NCI-H460 (cell line): ENCODE data around the gene MCC. TPM values are rescaled to one million over a fixed set of nuclear protein-coding genes. Genes with fewer than 3 reads are reported as not detected.

ENCODE experiments used
- DNase-seq: peaks from one replicate; pipeline ENCODE4 v3.0.0-alpha.2; 2016; ENCODE audit warnings: low read depth; ENCODE audit errors: extremely low read depth
- polyA plus RNA-seq: library from polyadenylated mRNA; depleted of rRNA; stranded (reverse); fragments of >200 nt; gene quantifications from 2 replicates; pipeline ENCODE4 v1.2.3, GENCODE V29; 2014; cell fraction: nucleus; rRNA removed
- total RNA-seq: library from RNA; depleted of rRNA; stranded (reverse); fragments of >200 nt; shearing (Covaris generic); gene quantifications from 2 replicates; pipeline ENCODE4 v1.2.3, GENCODE V29; 2014; rRNA removed

Gene MCC
- 17.7 and 19.5 TPM in 2 replicates for total RNA-seq
- polyA plus RNA-seq: 13.5 and 14.8 TPM in 2 replicates

- DNase-seq: peak; percentile 81
These were observed at the start of gene MCC for GRCh38 chr5:113487781-113488644. Gene MCC (minus strand): TSS chr5:113488453.

GRCh38 chr5:113531481-113532159 lies 43.4 kb upstream of the MCC start:
- no peak for DNase-seq

- DNase-seq: no peak
These were observed 39.5 kb upstream of the MCC start for GRCh38 chr5:113527746-113528145.

GRCh38 chr5:113526421-113526820 lies 38.2 kb upstream of the MCC start:
- no peak for DNase-seq

- no peak for DNase-seq
These were observed 36.7 kb upstream of the MCC start for GRCh38 chr5:113524927-113525326.

GRCh38 chr5:113523168-113523567 lies 34.9 kb upstream of the MCC start:
- DNase-seq: no peak

- DNase-seq: no peak
These were observed 32.6 kb upstream of the MCC start for GRCh38 chr5:113520899-113521298.

GRCh38 chr5:113520429-113520828 lies 32.2 kb upstream of the MCC start:
- no peak for DNase-seq

- no peak for DNase-seq
These were observed 31.2 kb upstream of the MCC start for GRCh38 chr5:113519412-113519811.

GRCh38 chr5:113518884-113519283 lies 30.6 kb upstream of the MCC start:
- no peak for DNase-seq

GRCh38 chr5:113514289-113514635 lies 26.0 kb upstream of the MCC start:
- DNase-seq: no peak

GRCh38 chr5:113513384-113514288 lies 25.4 kb upstream of the MCC start, which contains the start of gene YTHDC2:
Gene YTHDC2 (plus strand): TSS chr5:113513694. CDS start chr5:113513896, 202 bp downstream.
- DNase-seq: peak; percentile 80

GRCh38 chr5:113512341-113512740 lies 24.1 kb upstream of the MCC start:
- DNase-seq: no peak

GRCh38 chr5:113510836-113511451 lies 22.7 kb upstream of the MCC start:
- DNase-seq: peak; percentile 54

GRCh38 chr5:113508756-113509155 lies 20.5 kb upstream of the MCC start:
- DNase-seq: no peak

GRCh38 chr5:113507601-113508000 lies 19.3 kb upstream of the MCC start:
- DNase-seq: no peak

- no peak for DNase-seq
These were observed 16.9 kb upstream of the MCC start for GRCh38 chr5:113505181-113505580.

- no peak for DNase-seq
These were observed 14.9 kb upstream of the MCC start for GRCh38 chr5:113503146-113503545.

- DNase-seq: no peak
These were observed 13.8 kb upstream of the MCC start for GRCh38 chr5:113502073-113502472.

- DNase-seq: no peak
These were observed 7.2 kb upstream of the MCC start for GRCh38 chr5:113495422-113495841.
